ENCODE results near the gene XXYLT1.
"Not testable (repeated sequence)": the region's sequence is repeated elsewhere in the genome, so short reads cannot be mapped to it uniquely, and the experiment has no call there.

XXYLT1 gene

GRCh38 chr3:195226900-195227447 is 44.0 kb downstream of the XXYLT1 start:
- no peak for DNase-seq (ENCODE audit: low spot score)

GRCh38 chr3:195226445-195226844 is 44.5 kb downstream of the XXYLT1 start:
- no peak for DNase-seq (ENCODE audit: low spot score)

DNA sequence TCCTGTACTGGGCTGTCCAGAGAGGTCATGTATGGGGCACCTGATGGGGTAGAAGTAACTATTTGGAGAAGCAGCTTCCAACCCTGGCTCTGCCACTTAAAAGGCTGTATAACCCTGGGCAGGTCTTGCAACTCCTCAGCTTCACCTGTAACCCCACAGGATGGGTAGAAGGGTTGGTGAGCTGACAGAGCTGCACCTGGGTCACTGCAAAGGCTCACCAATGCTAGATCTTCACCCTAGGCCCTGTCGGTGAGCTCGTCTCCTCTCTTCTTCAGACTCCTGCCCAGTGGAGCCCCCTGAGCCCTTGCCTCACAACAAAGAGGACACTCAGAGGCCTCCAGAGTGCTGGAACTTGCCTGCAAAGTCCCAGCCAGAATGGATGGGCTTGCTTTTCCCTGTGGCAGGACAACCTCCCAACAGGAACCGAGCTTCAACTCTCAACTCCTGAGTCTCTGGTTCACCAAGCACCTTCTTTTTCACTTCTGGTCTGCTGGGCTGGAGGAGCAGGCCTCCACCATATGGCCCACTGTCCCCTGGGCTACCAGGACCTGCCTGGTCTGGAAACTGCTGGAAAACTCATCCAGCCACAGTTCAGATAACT is 45.9 kb downstream of the XXYLT1 start:
- no peak for DNase-seq (ENCODE audit: low spot score)

- DNase-seq (ENCODE audit: low spot score) = no peak
Observed at GRCh38 chr3:195224156-195224979, 46.6 kb downstream of the XXYLT1 start.

GRCh38 chr3:195221876-195222617 is 48.9 kb downstream of the XXYLT1 start:
- DNase-seq (ENCODE audit: low spot score) = no peak

- no peak for DNase-seq (ENCODE audit: low spot score)
Observed at GRCh38 chr3:195221015-195221853, 49.7 kb downstream of the XXYLT1 start.

DNA sequence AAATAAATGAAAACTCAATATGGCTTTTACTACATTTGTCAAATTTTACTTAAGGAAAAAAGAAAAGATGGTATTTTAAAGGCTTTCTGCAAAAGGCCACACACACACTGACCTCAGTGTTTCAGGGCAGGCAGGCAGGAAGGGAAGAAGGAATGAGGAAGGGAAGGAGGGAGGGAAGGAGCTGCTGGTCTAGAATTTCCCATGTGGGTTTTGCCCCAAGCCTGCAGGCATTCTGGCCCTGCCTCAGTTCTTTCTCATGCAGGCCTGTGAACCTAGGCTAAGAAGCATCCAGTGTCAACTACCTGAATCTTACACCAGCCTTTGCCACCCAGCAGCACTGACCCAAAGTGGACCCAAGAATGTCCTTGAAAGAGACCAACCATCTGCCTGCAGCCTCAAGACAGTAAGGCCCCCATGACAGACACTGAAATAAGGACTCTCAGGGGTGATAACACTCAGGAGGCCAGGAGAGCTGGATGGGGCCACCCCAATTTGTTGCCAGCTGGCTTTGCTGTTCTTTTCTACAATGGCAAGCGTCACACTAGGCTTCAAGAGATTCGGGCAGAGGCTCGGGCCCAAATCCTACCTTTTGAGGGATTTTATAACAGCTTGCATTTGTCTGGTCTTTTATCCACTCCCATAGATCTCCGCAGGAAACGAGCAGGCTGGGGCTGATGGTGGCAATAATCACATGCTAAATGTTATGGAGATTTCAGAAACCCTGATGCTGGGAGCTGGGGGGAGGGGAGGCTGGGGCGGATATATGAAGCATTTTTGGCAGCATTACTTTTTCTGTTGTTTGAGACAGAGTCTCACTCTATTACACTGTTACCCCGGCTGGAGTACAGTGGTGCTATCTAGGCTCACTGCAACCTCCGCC is 51.4 kb downstream of the XXYLT1 start:
- no peak for DNase-seq (ENCODE audit: low spot score)

DNA sequence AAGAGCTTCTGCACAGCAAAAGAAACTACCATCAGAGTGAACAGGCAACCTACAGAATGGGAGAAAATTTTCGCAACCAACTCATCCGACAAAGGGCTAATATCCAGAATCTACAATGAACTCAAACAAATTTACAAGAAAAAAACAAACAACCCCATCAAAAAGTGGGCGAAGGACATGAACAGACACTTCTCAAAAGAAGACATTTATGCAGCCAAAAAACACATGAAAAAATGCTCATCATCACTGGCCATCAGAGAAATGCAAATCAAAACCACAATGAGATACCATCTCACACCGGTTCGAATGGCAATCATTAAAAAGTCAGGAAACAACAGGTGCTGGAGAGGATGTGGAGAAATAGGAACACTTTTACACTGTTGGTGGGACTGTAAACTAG is 52.6 kb downstream of the XXYLT1 start:
- not testable (repeated sequence) for DNase-seq (ENCODE audit: low spot score)

DNA sequence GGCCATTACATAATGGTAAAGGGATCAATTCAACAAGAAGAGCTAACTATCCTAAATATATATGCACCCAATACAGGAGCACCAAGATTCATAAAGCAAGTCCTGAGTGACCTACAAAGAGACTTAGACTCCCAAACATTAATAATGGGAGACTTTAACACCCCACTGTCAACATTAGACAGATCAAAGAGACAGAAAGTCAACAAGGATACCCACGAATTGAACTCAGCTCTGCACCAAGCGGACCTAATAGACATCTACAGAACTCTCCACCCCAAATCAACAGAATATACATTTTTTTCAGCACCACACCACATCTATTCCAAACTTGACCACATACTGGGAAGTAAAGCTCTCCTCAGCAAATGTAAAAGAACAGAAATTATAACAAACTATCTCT is 55.4 kb downstream of the XXYLT1 start:
- DNase-seq (ENCODE audit: low spot score) = not testable (repeated sequence)

DNA sequence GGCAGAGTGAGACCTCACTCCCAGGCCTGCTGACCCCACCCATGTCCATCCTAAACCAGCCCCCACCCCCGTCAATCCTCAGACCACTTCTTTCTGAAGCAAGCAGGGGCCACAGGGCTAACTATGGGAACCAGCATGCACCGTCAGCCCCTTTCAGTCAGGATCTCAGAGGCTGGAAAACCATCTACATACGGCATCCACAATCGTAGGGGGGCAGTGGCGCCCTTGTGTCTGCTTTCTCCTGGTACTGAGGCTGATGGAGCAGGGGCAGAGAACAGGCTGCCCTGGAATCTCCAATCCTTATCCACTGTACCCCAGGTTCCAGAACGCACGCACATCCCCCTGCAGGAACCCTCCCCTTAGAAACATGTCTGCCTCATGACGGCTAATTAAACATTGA is 56.6 kb downstream of the XXYLT1 start:
- DNase-seq (ENCODE audit: low spot score) = no peak

- DNase-seq (ENCODE audit: low spot score) = no peak
Observed at GRCh38 chr3:195213639-195214315, 57.2 kb downstream of the XXYLT1 start.

GRCh38 chr3:195212749-195213375 is 58.1 kb downstream of the XXYLT1 start:
- DNase-seq (ENCODE audit: low spot score) = no peak

GRCh38 chr3:195212033-195212748 is 58.8 kb downstream of the XXYLT1 start:
- no peak for DNase-seq (ENCODE audit: low spot score)

DNA sequence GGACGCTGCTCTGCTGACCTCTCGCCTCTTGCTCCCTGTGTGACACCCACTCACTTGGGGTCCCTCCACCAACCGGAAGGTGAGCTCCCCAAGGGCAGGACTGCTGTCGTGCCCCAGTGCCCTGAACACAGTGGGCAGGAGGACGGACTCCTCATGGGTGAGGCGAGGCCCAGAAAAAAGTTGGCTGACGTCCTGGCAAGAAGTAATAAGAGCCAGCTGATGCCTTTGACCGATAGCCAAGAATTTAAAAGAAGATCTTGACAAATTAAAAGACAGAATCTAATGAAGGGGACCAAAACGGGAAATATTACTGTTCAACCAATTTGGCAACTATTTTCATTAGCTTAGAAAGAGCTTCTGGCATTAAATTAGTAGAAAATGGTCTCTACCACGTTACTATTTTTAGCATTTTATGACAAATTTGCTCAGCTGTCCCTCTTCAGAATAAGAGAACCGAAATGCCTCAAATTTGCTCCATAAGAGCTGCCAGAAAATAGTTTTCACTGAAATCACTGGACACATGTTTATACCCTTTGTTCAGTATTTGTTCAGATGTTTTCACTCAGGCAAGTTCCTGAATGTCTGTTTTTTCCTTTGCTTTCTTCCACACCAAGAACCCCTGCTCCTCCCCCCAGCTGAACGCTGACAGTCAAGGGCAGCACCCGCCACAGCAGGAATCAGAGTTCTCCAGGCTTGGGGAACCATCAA is 60.5 kb downstream of the XXYLT1 start:
- no peak for DNase-seq (ENCODE audit: low spot score)

DNA sequence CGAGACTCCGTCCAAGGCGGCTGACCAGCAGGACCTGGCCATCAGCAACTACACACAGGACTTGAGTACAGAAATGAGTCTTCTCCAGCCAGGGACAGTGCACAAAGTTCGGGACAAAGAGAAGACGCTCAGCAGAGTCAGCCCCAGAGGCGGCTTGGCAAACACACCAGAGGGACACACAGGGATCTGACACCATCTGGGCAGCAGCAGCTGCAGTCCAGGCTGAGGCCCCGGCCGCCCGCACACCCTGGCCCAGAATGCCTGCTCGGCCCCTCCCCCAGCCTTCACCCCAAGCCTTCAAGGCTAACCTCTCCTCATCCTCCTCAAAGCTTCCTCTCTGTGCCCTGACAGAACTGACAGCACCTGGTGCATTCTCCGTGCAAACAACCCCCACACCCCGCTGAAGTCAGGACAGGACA is 61.1 kb downstream of the XXYLT1 start:
- DNase-seq (ENCODE audit: low spot score) = no peak

DNA sequence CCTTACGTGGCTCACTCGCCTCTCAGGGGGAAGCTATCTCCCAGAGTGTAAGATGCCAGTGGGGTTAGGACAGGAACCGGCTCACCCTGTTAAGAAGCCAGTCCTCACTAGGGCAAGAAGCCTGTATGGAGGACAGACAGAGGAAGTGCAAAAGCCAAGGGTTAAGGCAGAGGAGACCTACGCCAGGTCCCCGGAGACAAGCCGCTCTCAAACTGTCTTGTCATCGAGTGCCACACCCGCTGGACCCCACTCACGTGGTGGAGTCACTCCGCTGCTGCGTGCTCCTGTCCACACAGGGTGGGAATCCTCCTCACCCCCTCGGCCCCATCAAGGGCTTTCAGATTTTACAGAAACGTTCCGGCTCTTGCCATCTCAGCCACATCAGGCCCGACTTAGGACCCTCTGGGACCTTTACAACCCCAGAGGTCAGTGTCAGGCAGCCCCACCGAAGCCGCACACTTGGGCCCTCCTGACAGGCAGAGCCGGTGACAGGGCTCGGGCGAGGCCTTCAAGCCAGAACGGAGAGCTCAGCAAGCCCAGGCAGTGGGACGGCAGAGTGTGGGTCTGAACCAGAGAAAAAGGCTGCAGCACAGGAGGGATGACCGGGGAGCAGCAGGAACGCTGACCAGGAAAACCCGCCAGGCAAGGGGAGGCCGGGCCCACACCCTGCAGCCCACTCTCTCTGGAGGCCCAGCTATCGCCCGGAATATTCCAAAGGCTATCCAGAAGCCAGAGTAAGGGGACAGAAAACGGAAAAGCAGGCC is 61.7 kb downstream of the XXYLT1 start:
- DNase-seq (ENCODE audit: low spot score) = no peak

- DNase-seq (ENCODE audit: low spot score) = no peak
Observed at GRCh38 chr3:195208631-195209030, 62.3 kb downstream of the XXYLT1 start.

DNA sequence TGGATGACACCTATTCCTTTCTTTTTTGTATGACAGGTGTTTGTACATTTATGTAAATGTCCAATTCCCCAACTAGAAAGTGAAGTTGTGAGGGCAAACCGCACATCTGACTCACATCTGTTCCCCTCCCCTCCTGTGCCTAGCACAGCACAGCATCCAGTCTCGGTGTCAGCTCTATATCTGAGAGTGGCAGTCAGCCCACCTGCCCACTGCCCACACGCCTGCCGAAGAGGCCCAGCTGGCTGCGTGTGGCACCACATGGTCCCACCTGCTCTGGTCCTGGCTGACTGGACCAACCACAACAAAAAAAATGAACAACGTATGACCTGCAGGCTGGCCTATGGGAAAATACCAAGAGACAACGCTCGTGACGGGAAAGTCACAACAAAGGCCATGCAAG is 62.8 kb downstream of the XXYLT1 start:
- no peak for DNase-seq (ENCODE audit: low spot score)
